Measurements from ENCODE around the gene ABCC11.

GRCh38 chr16:48203974-48204824, 43.1 kb downstream of the ABCC11 start:
- TF ChIP-seq, protein P1, sequence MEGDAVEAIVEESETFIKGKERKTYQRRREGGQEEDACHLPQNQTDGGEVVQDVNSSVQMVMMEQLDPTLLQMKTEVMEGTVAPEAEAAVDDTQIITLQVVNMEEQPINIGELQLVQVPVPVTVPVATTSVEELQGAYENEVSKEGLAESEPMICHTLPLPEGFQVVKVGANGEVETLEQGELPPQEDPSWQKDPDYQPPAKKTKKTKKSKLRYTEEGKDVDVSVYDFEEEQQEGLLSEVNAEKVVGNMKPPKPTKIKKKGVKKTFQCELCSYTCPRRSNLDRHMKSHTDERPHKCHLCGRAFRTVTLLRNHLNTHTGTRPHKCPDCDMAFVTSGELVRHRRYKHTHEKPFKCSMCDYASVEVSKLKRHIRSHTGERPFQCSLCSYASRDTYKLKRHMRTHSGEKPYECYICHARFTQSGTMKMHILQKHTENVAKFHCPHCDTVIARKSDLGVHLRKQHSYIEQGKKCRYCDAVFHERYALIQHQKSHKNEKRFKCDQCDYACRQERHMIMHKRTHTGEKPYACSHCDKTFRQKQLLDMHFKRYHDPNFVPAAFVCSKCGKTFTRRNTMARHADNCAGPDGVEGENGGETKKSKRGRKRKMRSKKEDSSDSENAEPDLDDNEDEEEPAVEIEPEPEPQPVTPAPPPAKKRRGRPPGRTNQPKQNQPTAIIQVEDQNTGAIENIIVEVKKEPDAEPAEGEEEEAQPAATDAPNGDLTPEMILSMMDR (IDR thresholded peaks at IDR 0.05), result no peak
- TF ChIP-seq POLR2A (IDR thresholded peaks at IDR 0.05), result no peak

Data from Peyer's patch (tissue), 4 donors.